GM18870 (cell line): ENCODE measurements around the gene STK4.

ENCODE experiments used
- ATAC-seq: cut with Tn5 transposase; IDR thresholded peaks from one replicate; pipeline ENCODE4 v1.9.1; 2021; ENCODE audit warnings: moderate library complexity; ENCODE audit not compliant: unreplicated experiment

STK4 gene

GRCh38 chr20:44966030-44966961 lies at the start of gene STK4:
Gene STK4 (plus strand): TSS chr20:44966512. CDS start chr20:44966569, 57 bp downstream.
- peak; percentile 40 for ATAC-seq

- ATAC-seq, result no peak
Measured at GRCh38 chr20:44916586-44916985, 49.7 kb upstream of the STK4 start.

GRCh38 chr20:44917399-44917798 lies 48.9 kb upstream of the STK4 start:
- no peak for ATAC-seq

- ATAC-seq, result no peak
Measured at GRCh38 chr20:44918342-44918741, 48.0 kb upstream of the STK4 start.

GRCh38 chr20:44918761-44919160 lies 47.6 kb upstream of the STK4 start:
- no peak for ATAC-seq

- no peak for ATAC-seq
Measured at GRCh38 chr20:44921447-44921846, 44.9 kb upstream of the STK4 start.

GRCh38 chr20:44924541-44924940 lies 41.8 kb upstream of the STK4 start:
- ATAC-seq, result no peak

GRCh38 chr20:44928595-44928994 lies 37.7 kb upstream of the STK4 start:
- ATAC-seq, result no peak

- no peak for ATAC-seq
Measured at GRCh38 chr20:44930517-44931168, 35.7 kb upstream of the STK4 start.

- no peak for ATAC-seq
Measured at GRCh38 chr20:44931911-44932310, 34.4 kb upstream of the STK4 start.

GRCh38 chr20:44932916-44933315 lies 33.4 kb upstream of the STK4 start:
- no peak for ATAC-seq

GRCh38 chr20:44936510-44936909 lies 29.8 kb upstream of the STK4 start:
- no peak for ATAC-seq

- no peak for ATAC-seq
Measured at GRCh38 chr20:44938637-44939036, 27.7 kb upstream of the STK4 start.

GRCh38 chr20:44941120-44941691 lies 25.1 kb upstream of the STK4 start:
- no peak for ATAC-seq

GRCh38 chr20:44942264-44942973 lies 23.9 kb upstream of the STK4 start:
- no peak for ATAC-seq

GRCh38 chr20:44943828-44944227 lies 22.5 kb upstream of the STK4 start:
- ATAC-seq, result no peak

GRCh38 chr20:44945261-44945660 lies 21.1 kb upstream of the STK4 start:
- ATAC-seq, result no peak

- ATAC-seq, result no peak
Measured at GRCh38 chr20:44946271-44946852, 19.9 kb upstream of the STK4 start.

- no peak for ATAC-seq
Measured at GRCh38 chr20:44948107-44948506, 18.2 kb upstream of the STK4 start.

GRCh38 chr20:44948513-44948912 lies 17.8 kb upstream of the STK4 start:
- ATAC-seq, result no peak

- no peak for ATAC-seq
Measured at GRCh38 chr20:44950368-44950767, 15.9 kb upstream of the STK4 start.
